Measurements from ENCODE around the gene PIN1.

- TF ChIP-seq CREB1 (IDR thresholded peaks at IDR 0.05; ENCODE audit: low read depth): no peak
- TF ChIP-seq, protein P1, sequence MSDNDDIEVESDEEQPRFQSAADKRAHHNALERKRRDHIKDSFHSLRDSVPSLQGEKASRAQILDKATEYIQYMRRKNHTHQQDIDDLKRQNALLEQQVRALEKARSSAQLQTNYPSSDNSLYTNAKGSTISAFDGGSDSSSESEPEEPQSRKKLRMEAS (IDR thresholded peaks at IDR 0.05): no peak
- TF ChIP-seq ZBTB7A (IDR thresholded peaks at IDR 0.05; ENCODE audit: low read depth): no peak
- TF ChIP-seq, protein P2, sequence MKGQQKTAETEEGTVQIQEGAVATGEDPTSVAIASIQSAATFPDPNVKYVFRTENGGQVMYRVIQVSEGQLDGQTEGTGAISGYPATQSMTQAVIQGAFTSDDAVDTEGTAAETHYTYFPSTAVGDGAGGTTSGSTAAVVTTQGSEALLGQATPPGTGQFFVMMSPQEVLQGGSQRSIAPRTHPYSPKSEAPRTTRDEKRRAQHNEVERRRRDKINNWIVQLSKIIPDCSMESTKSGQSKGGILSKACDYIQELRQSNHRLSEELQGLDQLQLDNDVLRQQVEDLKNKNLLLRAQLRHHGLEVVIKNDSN (IDR thresholded peaks at IDR 0.05): no peak
- TF ChIP-seq NFIC (IDR thresholded peaks at IDR 0.05): no peak
- TF ChIP-seq EP300 (IDR thresholded peaks at IDR 0.05; ENCODE audit: borderline replicate concordance): no peak
- no peak for TF ChIP-seq RAD21 (IDR thresholded peaks at IDR 0.05; ENCODE audit: low read depth)
- no peak for TF ChIP-seq TAF1 (IDR thresholded peaks at IDR 0.05; ENCODE audit: low read depth)
- no peak for TF ChIP-seq YY1 (IDR thresholded peaks at IDR 0.05; ENCODE audit: low read depth)
- TF ChIP-seq TCF12 (IDR thresholded peaks at IDR 0.05; ENCODE audit: low read depth): no peak
- TF ChIP-seq, protein P3, sequence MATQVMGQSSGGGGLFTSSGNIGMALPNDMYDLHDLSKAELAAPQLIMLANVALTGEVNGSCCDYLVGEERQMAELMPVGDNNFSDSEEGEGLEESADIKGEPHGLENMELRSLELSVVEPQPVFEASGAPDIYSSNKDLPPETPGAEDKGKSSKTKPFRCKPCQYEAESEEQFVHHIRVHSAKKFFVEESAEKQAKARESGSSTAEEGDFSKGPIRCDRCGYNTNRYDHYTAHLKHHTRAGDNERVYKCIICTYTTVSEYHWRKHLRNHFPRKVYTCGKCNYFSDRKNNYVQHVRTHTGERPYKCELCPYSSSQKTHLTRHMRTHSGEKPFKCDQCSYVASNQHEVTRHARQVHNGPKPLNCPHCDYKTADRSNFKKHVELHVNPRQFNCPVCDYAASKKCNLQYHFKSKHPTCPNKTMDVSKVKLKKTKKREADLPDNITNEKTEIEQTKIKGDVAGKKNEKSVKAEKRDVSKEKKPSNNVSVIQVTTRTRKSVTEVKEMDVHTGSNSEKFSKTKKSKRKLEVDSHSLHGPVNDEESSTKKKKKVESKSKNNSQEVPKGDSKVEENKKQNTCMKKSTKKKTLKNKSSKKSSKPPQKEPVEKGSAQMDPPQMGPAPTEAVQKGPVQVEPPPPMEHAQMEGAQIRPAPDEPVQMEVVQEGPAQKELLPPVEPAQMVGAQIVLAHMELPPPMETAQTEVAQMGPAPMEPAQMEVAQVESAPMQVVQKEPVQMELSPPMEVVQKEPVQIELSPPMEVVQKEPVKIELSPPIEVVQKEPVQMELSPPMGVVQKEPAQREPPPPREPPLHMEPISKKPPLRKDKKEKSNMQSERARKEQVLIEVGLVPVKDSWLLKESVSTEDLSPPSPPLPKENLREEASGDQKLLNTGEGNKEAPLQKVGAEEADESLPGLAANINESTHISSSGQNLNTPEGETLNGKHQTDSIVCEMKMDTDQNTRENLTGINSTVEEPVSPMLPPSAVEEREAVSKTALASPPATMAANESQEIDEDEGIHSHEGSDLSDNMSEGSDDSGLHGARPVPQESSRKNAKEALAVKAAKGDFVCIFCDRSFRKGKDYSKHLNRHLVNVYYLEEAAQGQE (IDR thresholded peaks at IDR 0.05; ENCODE audit: low read depth): no peak
- TF ChIP-seq FOXM1 (IDR thresholded peaks at IDR 0.05; ENCODE audit: borderline replicate concordance, low read depth): no peak
- TF ChIP-seq CEBPB (IDR thresholded peaks at IDR 0.05): no peak
These were observed 28.6 kb downstream of the PIN1 start for GRCh38 chr19:9863759-9864158.

All from Ishikawa (cell line).